PFSK-1 (cell line): ENCODE data around the gene NUP43.

ENCODE experiments used
- FOXP2 ChIP-seq: optimal IDR thresholded peaks from 2 replicates; pipeline ENCODE3; 2011; ENCODE audit warnings: borderline replicate concordance, control low read depth, inconsistent platforms; ENCODE audit not compliant: insufficient read depth; ENCODE audit errors: extremely low read length, extremely low read depth
- POLR2AphosphoS5 ChIP-seq: IDR thresholded peaks from 2 replicates; pipeline ENCODE4 v1.6.1; 2012; ENCODE audit warnings: low read depth, mild to moderate bottlenecking, control low read depth, low read length, moderate library complexity
- REST ChIP-seq, 2 experiments: IDR thresholded peaks; 2 replicates each; pipeline versions ENCODE4 v1.6.1 to v1.8.0; 2011 to 2012; ENCODE audit warnings: low read depth in 2 of 2, low read length in 2 of 2, control low read depth in 1 of 2, inconsistent platforms in 1 of 2, mild to moderate bottlenecking in 1 of 2, moderate library complexity in 1 of 2; ENCODE audit not compliant: insufficient read depth in 1 of 2
- SIN3A ChIP-seq: IDR thresholded peaks from 2 replicates; pipeline ENCODE4 v1.6.1; 2012; ENCODE audit warnings: mild to moderate bottlenecking, low read length, moderate library complexity, borderline replicate concordance; ENCODE audit not compliant: insufficient read depth
- TAF1 ChIP-seq: IDR thresholded peaks from 2 replicates; pipeline ENCODE4 v1.6.1; 2012; ENCODE audit warnings: low read length, control low read depth, borderline replicate concordance; ENCODE audit not compliant: insufficient read depth

Gene NUP43

GRCh38 chr6:149681209-149681608 is 65.1 kb downstream of the NUP43 start:
- TF ChIP-seq POLR2AphosphoS5 (no peak), FOXP2 (no peak)

GRCh38 chr6:149680503-149680902 is 65.8 kb downstream of the NUP43 start:
- TF ChIP-seq TAF1, result no peak
- TF ChIP-seq FOXP2, result no peak
- TF ChIP-seq REST (IDR thresholded peaks at IDR 0.05; ENCODE audit: insufficient read depth in 1 of 2, low read depth in 2 of 2, low read length in 2 of 2), result no peak
- TF ChIP-seq POLR2AphosphoS5, result no peak
- TF ChIP-seq SIN3A, result no peak
